OCI-LY1 (cell line): ENCODE results near the gene RASGEF1C.

Experiments used
- H2AFZ ChIP-seq: fragments of 200-600 bp; sonication (generic), shearing (Covaris generic); 2 replicates; pipeline ENCODE4 v1.6.0; 2014; ENCODE audit warnings: antibody characterized with exemption, mild to moderate bottlenecking, low read length
- H3F3A ChIP-seq: fragments of 200-600 bp; sonication (generic), shearing (Covaris generic); 2 replicates; pipeline ENCODE4 v1.6.0; 2014; ENCODE audit warnings: mild to moderate bottlenecking, antibody characterized with exemption, low read length, moderate library complexity; ENCODE audit not compliant: insufficient read depth
- H3K27ac ChIP-seq: fragments of 200-600 bp; sonication (generic); 2 replicates; pipeline ENCODE4 v1.5.1; 2014; ENCODE audit warnings: low read length, mixed run types, mild to moderate bottlenecking, low read depth; ENCODE audit not compliant: poor library complexity, severe bottlenecking
- H3K27me3 ChIP-seq: fragments of 200-600 bp; sonication (generic); 2 replicates; pipeline ENCODE4 v1.6.0; 2014; ENCODE audit warnings: antibody characterized with exemption, mild to moderate bottlenecking, low read length, moderate library complexity; ENCODE audit not compliant: insufficient read depth
- H3K36me3 ChIP-seq: fragments of 200-600 bp; sonication (generic); 2 replicates; pipeline ENCODE4 v1.6.1; 2014; ENCODE audit warnings: mild to moderate bottlenecking, antibody characterized with exemption, low read length, moderate library complexity, mixed read lengths; ENCODE audit not compliant: insufficient read depth
- H3K4me1 ChIP-seq: fragments of 200-600 bp; sonication (generic); 2 replicates; pipeline ENCODE4 v1.5.1; 2014; ENCODE audit warnings: mild to moderate bottlenecking, low read length, moderate library complexity; ENCODE audit not compliant: insufficient read depth, severe bottlenecking
- H3K4me2 ChIP-seq: fragments of 200-600 bp; sonication (generic), shearing (Covaris generic); 2 replicates; pipeline ENCODE4 v1.6.1; 2014; ENCODE audit warnings: low read length
- H3K4me3 ChIP-seq: fragments of 200-600 bp; sonication (generic); 2 replicates; pipeline ENCODE4 v1.5.1; 2014; ENCODE audit warnings: low read length, low read depth, mild to moderate bottlenecking, mixed read lengths; ENCODE audit not compliant: poor library complexity, severe bottlenecking
- H3K79me2 ChIP-seq: fragments of 200-600 bp; shearing (Covaris generic); 2 replicates; pipeline ENCODE4 v1.6.1; 2016; ENCODE audit warnings: mixed run types, low read length, mixed read lengths; ENCODE audit not compliant: insufficient read depth
- H3K9ac ChIP-seq: fragments of 200-600 bp; sonication (generic), shearing (Covaris generic); 2 replicates; pipeline ENCODE4 v1.6.1; 2014; ENCODE audit warnings: mild to moderate bottlenecking, low read length, mixed read lengths
- H3K9me2 ChIP-seq: fragments of 200-600 bp; sonication (generic), shearing (Covaris generic); 2 replicates; pipeline ENCODE4 v1.6.1; 2014; ENCODE audit warnings: low read depth, mild to moderate bottlenecking, low read length, mixed read lengths
- H3K9me3 ChIP-seq: fragments of 200-600 bp; shearing (Covaris generic); 2 replicates; pipeline ENCODE4 v1.6.1; 2014; ENCODE audit warnings: low read length, mixed read lengths
- H4K20me1 ChIP-seq: fragments of 200-600 bp; sonication (generic), shearing (Covaris generic); 2 replicates; pipeline ENCODE4 v1.6.0; 2016; ENCODE audit warnings: mild to moderate bottlenecking, low read length; ENCODE audit not compliant: insufficient read depth
- CTCF ChIP-seq: fragments of 200-600 bp; sonication (generic), shearing (Covaris generic); IDR thresholded peaks from 2 replicates; pipeline ENCODE4 v1.5.1; 2017; ENCODE audit warnings: mild to moderate bottlenecking, antibody characterized with exemption, low read length, moderate library complexity, mixed read lengths
- EZH2 ChIP-seq: fragments of 200-600 bp; sonication (generic), shearing (Covaris generic); IDR thresholded peaks from 2 replicates; pipeline ENCODE4 v1.8.0; 2017; ENCODE audit warnings: borderline replicate concordance, mixed run types, mild to moderate bottlenecking, antibody characterized with exemption, low read length, moderate library complexity, mixed read lengths

RASGEF1C gene

DNA sequence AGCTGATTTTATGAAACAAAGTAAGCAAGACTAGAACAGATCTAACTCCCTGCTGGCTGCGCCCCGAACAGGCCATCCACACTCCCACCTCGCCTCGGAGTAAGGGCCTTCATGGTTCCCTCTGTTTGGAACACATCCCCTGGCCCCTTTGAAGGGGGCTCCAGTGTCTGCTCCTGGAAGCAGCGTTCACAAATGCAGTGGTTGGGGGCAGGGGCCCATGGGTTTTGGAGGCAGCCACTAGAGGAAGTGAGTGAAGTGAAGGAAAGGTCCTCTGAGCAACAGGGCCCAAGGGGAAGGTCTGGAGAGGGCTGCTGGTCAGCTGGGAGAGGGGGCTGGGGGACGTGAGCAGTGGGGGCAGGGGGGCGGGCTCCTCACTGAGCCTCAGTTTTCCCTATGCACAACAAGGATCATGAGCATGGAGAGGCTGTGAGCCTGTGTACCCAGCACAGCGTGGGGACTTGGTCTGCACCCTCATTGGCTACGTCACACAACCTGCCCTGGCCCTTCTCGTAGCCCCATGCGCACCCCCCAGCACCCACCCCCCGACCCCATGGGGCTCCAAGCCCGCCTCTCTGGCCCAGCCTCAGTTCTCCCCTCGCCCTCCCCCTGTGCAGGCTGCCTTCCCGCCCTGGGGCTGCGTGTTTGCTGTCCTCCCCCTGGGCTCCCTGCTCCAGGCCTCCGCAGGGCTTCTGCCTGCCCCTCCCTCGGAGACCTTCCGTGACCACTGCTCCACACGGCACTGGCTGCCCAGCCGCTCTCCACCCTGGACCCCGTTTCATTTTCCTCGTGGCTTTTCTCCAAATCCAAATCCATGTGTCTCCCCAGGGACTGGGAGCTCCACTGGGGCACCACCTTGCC lies 39.5 kb downstream of the RASGEF1C start:
- H2AFZ ChIP-seq: no peak overlapping the region

GRCh38 chr5:180168758-180169157 lies 40.3 kb downstream of the RASGEF1C start:
- no peaks in the 10 kb centered on the region for H4K20me1 ChIP-seq
- no peak for TF ChIP-seq EZH2
- no peak for TF ChIP-seq CTCF
- no peaks in the 10 kb centered on the region for H3K36me3 ChIP-seq
- no peak overlapping the region for H3K4me3 ChIP-seq
- H3K79me2 ChIP-seq: no peaks in the 10 kb centered on the region
- peaks cover 4% of the 10 kb centered on the region; the same call in 1 of the 2 replicates for H3K27me3 ChIP-seq
- no peak overlapping the region for H2AFZ ChIP-seq
- no peak overlapping the region for H3K9ac ChIP-seq
- H3K27ac ChIP-seq: no peak overlapping the region
- no peaks in the 10 kb centered on the region for H3F3A ChIP-seq
- H3K9me3 ChIP-seq: no peaks in the 10 kb centered on the region
- H3K4me1 ChIP-seq: no peaks in the 10 kb centered on the region
- no peak overlapping the region for H3K4me2 ChIP-seq
- no peaks in the 10 kb centered on the region for H3K9me2 ChIP-seq

More for the DNA sequence above, 39.5 kb downstream of the RASGEF1C start:
- TF ChIP-seq CTCF (no peak), EZH2 (no peak)
- no peaks in the 10 kb centered on the region for H3K36me3 ChIP-seq
- H3F3A ChIP-seq: no peaks in the 10 kb centered on the region
- H3K4me3 ChIP-seq: no peak overlapping the region
- no peaks in the 10 kb centered on the region for H4K20me1 ChIP-seq
- H3K4me1 ChIP-seq: no peaks in the 10 kb centered on the region
- H3K4me2 ChIP-seq: no peak overlapping the region
- no peaks in the 10 kb centered on the region for H3K9me3 ChIP-seq
- no peaks in the 10 kb centered on the region for H3K79me2 ChIP-seq
- H3K27ac ChIP-seq: no peak overlapping the region
- H3K9me2 ChIP-seq: no peaks in the 10 kb centered on the region
- H3K9ac ChIP-seq: no peak overlapping the region
- H3K27me3 ChIP-seq: peaks cover 4% of the 10 kb centered on the region; the same call in 1 of the 2 replicates

DNA sequence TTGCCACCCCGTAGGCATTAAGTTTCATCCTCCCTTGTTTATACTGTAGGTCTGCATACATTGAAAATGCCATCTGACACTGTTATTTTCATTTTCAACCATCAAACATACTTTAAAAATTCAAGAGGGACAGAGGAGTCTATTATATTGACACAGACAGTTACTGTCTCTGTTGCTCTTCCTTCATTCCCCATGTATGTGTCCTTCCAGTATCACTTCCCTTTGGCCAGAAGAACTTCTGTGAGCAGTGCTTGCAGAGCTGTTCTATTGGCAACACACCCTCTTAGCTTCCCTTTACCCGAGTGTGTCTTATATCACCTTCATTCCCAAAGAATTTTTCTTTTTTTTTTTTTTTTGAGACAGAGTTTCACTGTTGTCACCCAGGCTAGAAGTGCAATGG lies 42.8 kb downstream of the RASGEF1C start:
- H2AFZ ChIP-seq: no peak overlapping the region

More for the DNA sequence above, 42.8 kb downstream of the RASGEF1C start:
- Histone ChIP-seq H3K79me2 (no peaks in the 10 kb centered on the region), H3K9ac (no peak overlapping the region), H3K4me1 (no peaks in the 10 kb centered on the region), H4K20me1 (no peaks in the 10 kb centered on the region), H3K27me3 (no peaks in the 10 kb centered on the region), H3K4me3 (no peak overlapping the region), H3K9me2 (no peaks in the 10 kb centered on the region), H3K4me2 (no peak overlapping the region), H3K27ac (no peak overlapping the region), H3K9me3 (no peaks in the 10 kb centered on the region), H3K36me3 (no peaks in the 10 kb centered on the region), H3F3A (no peaks in the 10 kb centered on the region)
- no peak for TF ChIP-seq EZH2
- no peak for TF ChIP-seq CTCF
